Activated CD4-positive, alpha-beta T cell treated with anti-CD3 and anti-CD28 coated beads, Interleukin-2, amount 10 ng/mL, durations not matched to agents 7 days and 5 days (primary cell): ENCODE results near the gene ZNF358. TPM values are rescaled to one million over a fixed set of nuclear protein-coding genes. Genes with fewer than 3 reads are reported as not detected.

Source experiments
- CTCF ChIA-PET: fragments of 350-600 bp; sonication (Branson Sonifier 250); formaldehyde crosslinking; loops from one replicate; lab custom pipeline; 2021; ENCODE audit warnings: antibody characterized with exemption; lab: Charles Lee
- POLR2A ChIA-PET: fragments of 350-600 bp; sonication (Branson Sonifier 250); formaldehyde crosslinking; loops from one replicate; lab custom pipeline; 2021; ENCODE audit warnings: antibody characterized with exemption; lab: Charles Lee
- DNase-seq: peaks from one replicate; pipeline ENCODE4 v3.0.0-alpha.2; 2020
- H3K27ac Mint-ChIP-seq: one replicate; pipeline ENCODE4 v1.8.0; 2021; ENCODE audit warnings: mild to moderate bottlenecking, moderate library complexity, mixed read lengths
- H3K27me3 Mint-ChIP-seq: one replicate; pipeline ENCODE4 v1.8.0; 2021; ENCODE audit warnings: mixed read lengths
- H3K36me3 Mint-ChIP-seq: one replicate; pipeline ENCODE4 v1.8.0; 2021; ENCODE audit warnings: low read depth, mixed read lengths
- H3K4me1 Mint-ChIP-seq: one replicate; pipeline ENCODE4 v1.8.0; 2021; ENCODE audit warnings: mixed read lengths
- H3K4me3 Mint-ChIP-seq: one replicate; pipeline ENCODE4 v1.8.0; 2021; ENCODE audit warnings: mild to moderate bottlenecking, moderate library complexity, mixed read lengths
- H3K9me3 Mint-ChIP-seq: one replicate; pipeline ENCODE4 v1.8.0; 2021; ENCODE audit warnings: mixed read lengths
- total RNA-seq, 2 experiments: library from RNA; stranded (reverse); gene quantifications; one replicate each; pipeline ENCODE4 v1.2.3, GENCODE V29; 2021

Gene ZNF358
- total RNA-seq, 2 experiments from 2014 or later = 6.5 to 6.7 TPM

DNA sequence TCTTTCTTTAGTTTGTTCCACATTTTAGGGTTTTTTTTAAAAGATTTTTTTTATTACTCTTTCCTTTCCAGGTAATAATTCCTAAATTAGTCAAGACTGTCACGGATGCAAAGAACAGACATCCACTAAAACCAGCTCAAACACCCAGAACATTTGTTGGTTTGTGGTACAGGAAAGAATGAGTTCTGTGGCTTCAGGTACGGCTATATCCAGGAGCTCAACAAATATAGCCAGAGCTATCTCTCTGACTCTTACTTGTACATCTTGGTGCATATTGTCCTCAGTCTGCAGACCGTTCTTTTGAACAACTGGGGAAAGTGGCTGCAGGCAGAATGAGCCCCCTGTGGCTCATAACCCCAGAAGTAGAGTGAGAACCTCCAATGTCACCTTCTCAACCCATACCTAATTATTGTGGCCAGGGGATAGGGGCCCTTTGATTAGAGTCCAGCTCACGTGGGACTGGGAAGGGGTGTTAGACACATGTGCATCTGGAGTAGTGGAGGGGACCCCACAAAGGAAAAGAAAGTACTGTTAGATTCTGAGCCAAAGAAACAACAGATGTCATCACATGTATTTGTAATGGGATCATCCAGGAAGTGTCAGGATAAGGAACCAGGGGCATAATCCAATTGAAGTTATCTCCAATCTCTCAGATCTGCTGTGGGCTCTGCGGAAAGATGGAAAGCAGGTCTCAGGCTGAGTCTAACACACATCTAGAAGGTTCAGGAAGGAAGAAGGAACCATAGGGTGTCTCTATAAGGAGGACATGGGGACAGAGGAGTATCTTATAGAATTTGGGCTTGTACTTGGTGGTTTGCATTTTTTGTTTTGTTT, 1.9 kb upstream of the ZNF358 start:
- Mint-ChIP-seq H3K27ac (no peak overlapping the region), H3K4me3 (no peak overlapping the region), H3K9me3 (no peaks in the 10 kb centered on the region), H3K4me1 (peaks cover 7% of the 10 kb centered on the region), H3K27me3 (peaks cover 25% of the 10 kb centered on the region), H3K36me3 (no peaks in the 10 kb centered on the region)
- CTCF ChIA-PET = interaction anchor here (1.2 kb wide), 1 partner anchor 116 kb away, joined by 3 read pairs; no protein-coding TSS in a partner anchor
- DNase-seq = no peak
- POLR2A ChIA-PET = no interaction called here

DNA sequence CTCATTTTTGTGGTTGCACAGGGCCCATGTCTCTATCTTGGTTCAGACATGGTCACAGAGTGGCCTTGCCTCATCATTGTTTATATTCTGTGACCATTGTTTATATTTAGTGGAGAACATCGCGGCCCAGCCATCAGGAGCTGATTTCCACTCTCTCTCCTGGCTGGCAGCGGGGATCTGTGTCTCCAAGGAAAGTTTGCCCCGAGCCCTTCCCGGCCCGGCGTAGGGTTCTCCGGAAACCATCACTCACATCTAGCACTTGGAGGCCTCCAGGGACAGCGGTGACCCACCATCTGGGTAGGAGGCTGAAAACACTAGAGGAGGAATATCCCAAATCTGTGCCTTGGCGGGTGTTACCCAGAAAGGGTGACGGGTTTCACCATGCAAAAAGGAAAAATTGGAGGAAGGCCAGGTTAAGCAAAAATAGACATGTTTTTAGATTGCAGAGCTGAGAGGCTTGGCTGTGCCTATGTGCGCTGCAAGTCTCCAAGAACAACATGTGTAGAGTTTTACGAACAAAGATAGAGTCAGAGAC, 726 bp upstream of the ZNF358 start:
- CTCF ChIA-PET = no interaction called here
- H3K4me1 Mint-ChIP-seq = peaks cover 7% of the 10 kb centered on the region
- no peaks in the 10 kb centered on the region for H3K36me3 Mint-ChIP-seq
- no peak for DNase-seq
- H3K4me3 Mint-ChIP-seq = peak overlapping the region; percentile 59
- H3K9me3 Mint-ChIP-seq = no peaks in the 10 kb centered on the region
- POLR2A ChIA-PET = no interaction called here
- peaks cover 25% of the 10 kb centered on the region for H3K27me3 Mint-ChIP-seq
- H3K27ac Mint-ChIP-seq = peak overlapping the region; percentile 61

DNA sequence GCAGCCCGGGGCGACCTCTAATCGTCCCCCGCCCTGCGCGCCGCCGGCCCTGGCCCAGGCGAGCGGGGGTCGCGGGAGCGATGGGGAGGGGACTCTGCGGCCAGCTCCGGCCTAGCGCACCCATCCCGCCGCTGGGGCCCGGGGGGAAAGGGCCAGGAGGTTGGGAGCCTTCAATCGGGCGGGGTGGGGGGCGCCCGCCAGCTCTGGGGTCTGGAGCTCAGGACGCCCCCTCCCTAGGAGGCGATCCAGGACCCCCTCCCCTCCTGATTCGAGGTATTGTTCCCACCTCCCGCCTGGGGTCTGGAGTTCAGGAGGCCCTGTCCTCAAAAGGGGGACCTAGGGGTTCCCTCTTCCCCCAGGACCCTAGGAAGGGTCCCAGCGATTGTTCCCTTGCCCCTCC, 430 bp downstream of the ZNF358 start:
- peak overlapping the region; percentile 64 for H3K4me3 Mint-ChIP-seq
- ChIA-PET CTCF (interaction anchor here (0.6 kb wide), 1 partner anchor 415 kb away, joined by 3 read pairs; no protein-coding TSS in a partner anchor), POLR2A (interaction anchor here (0.6 kb wide), 1 partner anchor 151 kb away, joined by 3 read pairs; no protein-coding TSS in a partner anchor)
- H3K9me3 Mint-ChIP-seq = no peaks in the 10 kb centered on the region
- DNase-seq = no peak
- H3K4me1 Mint-ChIP-seq = peaks cover 8% of the 10 kb centered on the region
- no peak overlapping the region for H3K27ac Mint-ChIP-seq
- H3K36me3 Mint-ChIP-seq = no peaks in the 10 kb centered on the region
- H3K27me3 Mint-ChIP-seq = peaks cover 25% of the 10 kb centered on the region

DNA sequence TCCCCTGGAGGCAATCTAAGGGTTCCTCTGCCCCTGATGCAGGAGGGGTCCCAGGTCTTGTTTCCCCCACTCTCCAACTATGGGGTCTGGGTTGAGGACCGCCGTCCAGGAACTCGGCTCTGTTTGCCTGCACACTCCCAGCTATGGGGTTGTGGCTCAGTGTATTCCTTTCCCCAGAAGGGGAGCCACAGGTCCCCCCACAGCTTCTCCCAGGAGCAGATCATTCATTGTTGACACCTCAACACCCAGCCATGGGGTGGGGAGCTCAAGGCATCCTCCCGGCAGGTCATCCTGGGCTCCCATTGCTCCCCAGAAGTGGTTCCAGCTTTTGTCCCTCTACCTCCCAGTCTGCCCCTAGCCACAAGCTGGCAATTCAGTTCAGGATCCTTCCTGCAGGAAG, 975 bp downstream of the ZNF358 start:
- no peaks in the 10 kb centered on the region for H3K9me3 Mint-ChIP-seq
- H3K27me3 Mint-ChIP-seq = peaks cover 25% of the 10 kb centered on the region
- no peak for DNase-seq
- ChIA-PET POLR2A (no interaction called here), CTCF (interaction anchor here (0.6 kb wide), 1 partner anchor 415 kb away, joined by 3 read pairs; no protein-coding TSS in a partner anchor)
- no peak overlapping the region for H3K27ac Mint-ChIP-seq
- H3K36me3 Mint-ChIP-seq = no peaks in the 10 kb centered on the region
- H3K4me1 Mint-ChIP-seq = peaks cover 11% of the 10 kb centered on the region
- H3K4me3 Mint-ChIP-seq = peak overlapping the region; percentile 64

DNA sequence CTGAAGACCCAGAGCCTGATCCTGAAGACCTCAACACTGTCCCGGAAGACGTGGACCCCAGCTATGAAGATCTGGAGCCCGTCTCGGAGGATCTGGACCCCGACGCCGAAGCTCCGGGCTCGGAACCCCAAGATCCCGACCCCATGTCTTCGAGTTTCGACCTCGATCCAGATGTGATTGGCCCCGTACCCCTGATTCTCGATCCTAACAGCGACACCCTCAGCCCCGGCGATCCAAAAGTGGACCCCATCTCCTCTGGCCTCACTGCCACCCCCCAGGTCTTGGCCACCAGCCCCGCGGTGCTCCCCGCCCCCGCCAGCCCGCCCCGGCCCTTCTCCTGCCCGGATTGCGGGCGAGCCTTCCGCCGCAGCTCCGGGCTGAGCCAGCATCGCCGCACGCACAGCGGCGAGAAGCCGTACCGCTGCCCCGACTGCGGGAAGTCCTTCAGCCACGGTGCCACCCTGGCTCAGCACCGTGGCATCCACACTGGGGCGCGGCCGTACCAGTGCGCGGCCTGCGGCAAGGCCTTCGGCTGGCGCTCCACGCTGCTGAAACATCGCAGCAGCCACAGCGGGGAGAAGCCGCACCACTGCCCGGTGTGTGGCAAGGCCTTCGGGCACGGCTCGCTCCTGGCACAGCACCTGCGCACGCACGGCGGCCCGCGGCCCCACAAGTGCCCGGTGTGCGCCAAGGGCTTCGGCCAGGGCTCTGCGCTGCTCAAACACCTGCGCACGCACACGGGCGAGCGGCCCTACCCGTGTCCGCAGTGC, 3.6 kb downstream of the ZNF358 start:
- ChIA-PET POLR2A (no interaction called here), CTCF (interaction anchor here (0.8 kb wide), 1 partner anchor 15 kb away, joined by 3 read pairs; no protein-coding TSS in a partner anchor)

DNA sequence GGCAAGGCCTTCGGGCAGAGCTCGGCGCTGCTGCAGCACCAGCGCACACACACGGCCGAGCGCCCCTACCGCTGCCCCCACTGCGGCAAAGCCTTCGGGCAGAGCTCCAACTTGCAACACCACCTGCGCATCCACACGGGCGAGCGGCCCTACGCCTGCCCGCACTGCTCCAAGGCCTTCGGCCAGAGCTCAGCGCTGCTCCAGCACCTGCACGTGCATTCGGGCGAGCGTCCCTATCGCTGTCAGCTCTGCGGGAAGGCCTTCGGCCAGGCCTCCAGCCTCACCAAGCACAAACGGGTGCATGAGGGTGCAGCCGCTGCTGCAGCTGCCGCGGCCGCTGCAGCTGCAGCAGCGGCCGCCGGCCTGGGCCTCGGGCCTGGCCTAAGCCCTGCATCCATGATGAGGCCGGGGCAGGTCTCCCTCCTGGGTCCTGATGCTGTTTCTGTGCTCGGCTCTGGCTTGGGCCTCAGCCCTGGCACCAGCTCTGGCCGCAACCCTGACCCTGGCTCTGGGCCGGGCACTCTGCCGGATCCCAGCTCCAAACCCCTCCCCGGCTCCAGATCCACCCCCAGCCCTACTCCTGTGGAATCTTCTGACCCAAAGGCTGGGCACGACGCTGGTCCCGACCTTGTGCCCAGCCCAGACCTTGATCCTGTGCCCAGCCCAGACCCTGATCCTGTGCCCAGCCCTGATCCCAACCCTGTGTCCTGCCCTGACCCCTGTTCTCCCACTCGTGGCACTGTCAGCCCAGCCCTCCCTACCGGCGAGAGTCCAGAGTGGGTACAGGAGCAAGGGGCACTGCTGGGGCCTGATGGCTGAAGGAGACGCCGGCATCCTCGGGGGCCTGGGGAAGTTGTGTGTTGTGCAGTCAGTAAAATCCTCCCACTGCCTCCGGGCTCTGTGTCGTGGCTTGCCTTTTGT, 4.5 kb downstream of the ZNF358 start:
- H3K27me3 Mint-ChIP-seq = peaks cover 14% of the 10 kb centered on the region
- no peaks in the 10 kb centered on the region for H3K36me3 Mint-ChIP-seq
- ChIA-PET CTCF (interaction anchor here (0.6 to 1.1 kb wide), 3 partner anchors 8 to 160 kb away, joined by 3 read pairs; partner anchors contain the start of gene TRAPPC5), POLR2A (no interaction called here)
- DNase-seq = no peak
- H3K9me3 Mint-ChIP-seq = no peaks in the 10 kb centered on the region
- no peak overlapping the region for H3K27ac Mint-ChIP-seq
- peaks cover 19% of the 10 kb centered on the region for H3K4me1 Mint-ChIP-seq
- no peak overlapping the region for H3K4me3 Mint-ChIP-seq

More for the DNA sequence above, 3.6 kb downstream of the ZNF358 start:
- no peak for DNase-seq
- Mint-ChIP-seq H3K27ac (no peak overlapping the region), H3K27me3 (peaks cover 20% of the 10 kb centered on the region), H3K4me1 (peaks cover 20% of the 10 kb centered on the region), H3K9me3 (no peaks in the 10 kb centered on the region), H3K4me3 (no peak overlapping the region), H3K36me3 (no peaks in the 10 kb centered on the region)

DNA sequence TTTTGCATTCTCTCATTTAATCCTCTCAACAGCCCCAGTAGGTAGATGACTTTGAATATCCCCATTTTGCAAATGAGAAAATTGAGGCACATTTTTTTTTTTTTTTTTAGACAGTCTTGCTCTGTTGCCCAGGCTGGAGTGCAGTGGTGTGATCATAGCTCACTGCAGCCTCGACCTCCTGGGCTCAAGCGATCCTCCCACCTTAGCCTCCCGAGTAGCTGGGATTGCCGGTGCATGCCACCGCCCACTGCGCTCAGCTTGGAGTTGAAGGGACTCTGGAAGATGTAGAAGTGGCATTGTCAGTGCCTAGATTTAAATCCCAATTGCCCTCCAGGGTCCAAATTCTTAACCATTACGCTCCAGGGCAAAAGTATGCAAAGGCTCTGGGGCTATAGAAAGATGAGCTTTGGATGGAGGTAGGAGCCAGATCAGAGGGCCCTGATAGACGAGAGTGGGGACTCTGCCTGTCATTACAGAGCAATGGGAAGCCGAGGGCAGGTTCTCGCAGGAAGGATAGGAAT, 5.7 kb downstream of the ZNF358 start:
- POLR2A ChIA-PET = interaction anchor here (1.4 kb wide), 1 partner anchor 13 kb away, joined by 3 read pairs; no protein-coding TSS in a partner anchor
- Mint-ChIP-seq H3K4me1 (peaks cover 16% of the 10 kb centered on the region), H3K36me3 (peaks cover 2% of the 10 kb centered on the region), H3K27me3 (peaks cover 9% of the 10 kb centered on the region), H3K27ac (peak overlapping the region; percentile 83), H3K4me3 (peak overlapping the region; percentile 70), H3K9me3 (no peaks in the 10 kb centered on the region)
- CTCF ChIA-PET = interaction anchor here (0.6 to 2.3 kb wide), 8 partner anchors 9 to 419 kb away, joined by 3 to 9 read pairs (median 3); partner anchors contain the start of gene PNPLA6
- DNase-seq = no peak

DNA sequence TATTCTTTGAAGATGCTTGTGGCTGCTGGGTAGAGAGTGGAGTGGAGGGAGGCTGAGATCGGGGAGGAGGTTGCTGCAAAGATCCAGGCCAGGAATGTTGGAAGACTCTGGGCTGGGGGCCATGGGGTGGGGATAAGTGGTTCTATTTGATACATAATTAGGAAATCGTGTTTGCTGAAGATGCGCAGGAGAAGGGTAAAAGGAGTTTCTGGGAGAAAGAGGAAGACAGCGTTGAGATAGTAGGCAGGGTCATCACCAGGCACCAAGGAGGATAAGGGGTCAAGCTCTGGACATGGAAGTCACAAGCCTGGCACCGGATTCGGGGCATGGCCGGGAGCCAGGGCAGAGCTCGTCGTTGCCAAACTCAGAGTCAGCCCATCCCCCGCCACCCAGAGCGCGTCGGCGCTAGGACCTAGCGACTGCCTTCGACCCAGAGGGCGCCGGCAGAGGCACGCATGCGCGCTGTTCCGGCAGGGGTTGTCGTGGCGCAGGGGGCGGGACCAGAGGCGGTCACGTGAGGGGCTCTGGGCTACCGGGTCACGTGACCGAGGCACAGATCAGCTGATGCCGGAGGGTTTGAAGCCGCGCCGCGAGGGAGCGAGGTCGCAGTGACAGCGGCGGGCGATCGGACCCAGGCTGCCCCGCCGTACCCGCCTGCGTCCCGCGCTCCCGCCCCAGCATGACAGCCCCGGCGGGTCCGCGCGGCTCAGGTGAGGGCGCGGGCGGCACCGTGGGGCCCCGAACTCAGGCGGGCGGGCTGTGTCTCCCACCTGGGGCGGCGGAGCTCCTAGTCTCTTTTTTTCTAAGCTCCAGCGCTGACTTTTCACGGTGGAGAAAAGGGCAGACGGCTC, 6.4 kb downstream of the ZNF358 start, which contains the start of gene MCOLN1:
MCOLN1 (plus strand) TSS at position 553 of the 851 bp plus-strand sequence; CDS start at position 680, 127 bp downstream.
- H3K27me3 Mint-ChIP-seq = peaks cover 3% of the 10 kb centered on the region
- peak within 1 kb of the TSS; percentile 83 for H3K27ac Mint-ChIP-seq
- peaks cover 13% of the 10 kb centered on the region for H3K4me1 Mint-ChIP-seq
- DNase-seq = peak; percentile 99
- H3K36me3 Mint-ChIP-seq = peaks cover 4% of the 10 kb centered on the region
- H3K9me3 Mint-ChIP-seq = no peaks in the 10 kb centered on the region
- peak within 1 kb of the TSS; percentile 70 for H3K4me3 Mint-ChIP-seq
- CTCF ChIA-PET = interaction anchor here (0.8 to 2.3 kb wide), 7 partner anchors 12 to 37 kb away, joined by 3 to 9 read pairs (median 3); partner anchors contain the start of gene PNPLA6
- POLR2A ChIA-PET = interaction anchor here (0.6 to 1.4 kb wide), 2 partner anchors 12 to 524 kb away, joined by 3 to 4 read pairs; no protein-coding TSS in a partner anchor

DNA sequence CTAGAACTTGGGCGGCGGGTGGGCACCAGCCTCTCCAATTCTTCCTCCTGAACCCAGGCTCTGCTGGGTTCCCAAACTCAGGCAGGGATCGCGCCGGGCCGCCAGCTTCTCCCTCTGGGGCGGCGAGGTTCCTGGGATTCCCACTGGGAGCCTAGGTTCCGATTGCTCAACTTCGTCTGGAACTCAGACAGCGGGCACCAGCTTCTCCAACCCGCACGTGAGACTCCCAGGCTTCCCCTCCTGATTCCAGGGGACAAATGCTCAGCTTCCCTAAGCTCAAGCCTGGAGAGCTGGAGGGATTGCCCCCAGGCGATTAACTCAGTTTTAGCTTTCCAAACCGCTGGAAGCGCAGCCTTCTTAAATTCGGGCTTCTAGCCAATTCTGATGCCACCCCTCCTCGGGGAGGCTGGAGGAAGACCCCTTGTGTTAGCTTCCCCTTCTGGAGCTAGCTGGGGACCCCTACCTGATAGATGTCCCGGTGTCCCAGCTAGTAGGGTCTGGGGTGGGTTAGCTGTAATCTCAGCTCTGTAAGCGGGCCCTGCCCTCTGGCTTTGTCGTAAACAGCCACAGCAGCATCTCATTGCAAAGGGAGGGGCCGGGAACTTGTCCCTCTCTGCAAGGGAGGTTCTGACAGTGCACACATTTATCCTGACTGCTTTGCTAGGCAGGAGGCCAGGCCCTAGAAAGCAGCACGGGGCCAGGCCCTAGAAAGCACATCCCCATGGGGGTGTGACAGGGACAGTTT, 7.2 kb downstream of the ZNF358 start:
- no peaks in the 10 kb centered on the region for H3K9me3 Mint-ChIP-seq
- H3K27ac Mint-ChIP-seq = peak overlapping the region; percentile 31
- H3K4me1 Mint-ChIP-seq = peaks cover 13% of the 10 kb centered on the region
- no peak for DNase-seq
- peaks cover 6% of the 10 kb centered on the region for H3K36me3 Mint-ChIP-seq
- no peaks in the 10 kb centered on the region for H3K27me3 Mint-ChIP-seq
- ChIA-PET CTCF (interaction anchor here (0.8 to 2.3 kb wide), 7 partner anchors 11 to 158 kb away, joined by 3 to 9 read pairs (median 3); partner anchors contain the start of gene PNPLA6), POLR2A (interaction anchor here (0.6 to 1.4 kb wide), 3 partner anchors 12 to 523 kb away, joined by 3 to 6 read pairs (median 4); no protein-coding TSS in a partner anchor)
- H3K4me3 Mint-ChIP-seq = peak overlapping the region; percentile 68

DNA sequence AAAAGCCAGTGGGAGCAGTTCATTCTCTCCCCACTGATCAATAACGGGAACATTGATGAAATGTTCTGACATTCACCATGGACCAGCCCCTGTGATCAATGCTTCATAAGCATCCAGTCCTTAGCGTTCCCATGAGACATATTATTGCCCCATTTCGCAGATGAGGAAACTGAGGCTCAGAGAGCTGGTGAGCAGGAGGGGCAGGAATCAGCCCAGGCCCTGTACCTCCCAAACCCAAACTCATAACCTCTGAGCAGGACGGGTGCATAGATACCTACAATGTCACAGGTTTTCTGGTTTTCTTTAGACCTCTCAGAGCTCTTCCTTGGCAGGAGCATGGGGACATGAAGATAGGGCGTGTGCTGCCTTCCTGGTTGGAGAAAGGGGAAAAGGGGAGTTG, 8.6 kb downstream of the ZNF358 start:
- no peak overlapping the region for H3K4me3 Mint-ChIP-seq
- DNase-seq = no peak
- no peak overlapping the region for H3K27ac Mint-ChIP-seq
- ChIA-PET POLR2A (no interaction called here), CTCF (no interaction called here)
- no peaks in the 10 kb centered on the region for H3K27me3 Mint-ChIP-seq
- H3K4me1 Mint-ChIP-seq = peaks cover 13% of the 10 kb centered on the region
- H3K36me3 Mint-ChIP-seq = peaks cover 6% of the 10 kb centered on the region
- H3K9me3 Mint-ChIP-seq = no peaks in the 10 kb centered on the region
